ENCODE results near the gene NOXO1. TPM values are rescaled to one million over a fixed set of nuclear protein-coding genes. Genes with fewer than 3 reads are reported as not detected.

Gene NOXO1
- polyA plus RNA-seq, 1 of the 3 experiments (the other 2 are of a cell fraction): 0.21 TPM

GRCh38 chr16:2030036-2030435 is 48.8 kb upstream of the NOXO1 start:
- Histone ChIP-seq H3K9me3 (no peaks in the 10 kb centered on the region), H3K9ac (no peak overlapping the region), H3K4me1 (ENCODE audit: control insufficient read depth in 1 of 2, insufficient read depth in 2 of 2, low read depth in 1 of 2, low read length in 1 of 2) (peaks cover 25 to 35% of the 10 kb centered on the region in 2 experiments; a peak in 3 of 4 replicates), H3K36me3 (replicated peaks in 1 of 2; ENCODE audit: control insufficient read depth in 1 of 2, insufficient read depth in 2 of 2, low read length in 1 of 2) (peaks cover 0 to 6% of the 10 kb centered on the region in 2 experiments), H3F3A (replicated peaks; ENCODE audit: insufficient read depth) (peaks cover 7% of the 10 kb centered on the region), H2AFZ (ENCODE audit: low read depth) (no peak overlapping the region), H3K79me2 (ENCODE audit: insufficient read depth) (peaks cover 27% of the 10 kb centered on the region; the same call in 1 of the 2 replicates), H3K27me3 (ENCODE audit: insufficient read depth) (no peaks in the 10 kb centered on the region), H4K20me1 (ENCODE audit: insufficient read depth) (peaks cover 8% of the 10 kb centered on the region; the same call in 1 of the 2 replicates), H3K9me2 (no peaks in the 10 kb centered on the region), H3K4me2 (no peak overlapping the region), H3K4me3 (ENCODE audit: low read depth in 2 of 2, low read length in 1 of 2) (no peak overlapping the region), H3K27ac (ENCODE audit: low read depth in 2 of 2, low read length in 1 of 2) (no peak overlapping the region)
- DNase-seq: no peak
- POLR2A ChIA-PET: interaction anchor here (0.6 kb wide), 1 partner anchor 12 kb away, joined by 3 read pairs; no protein-coding TSS in a partner anchor
- CTCF ChIA-PET: interaction anchor here (1.2 kb wide), 1 partner anchor 10 kb away, joined by 3 read pairs; no protein-coding TSS in a partner anchor
- 82% methylated on average over 8 of the region's 11 CpGs for WGBS (ENCODE audit: low lambda C conversion rate)
- TF ChIP-seq IRF3 (IDR thresholded peaks at IDR 0.05; ENCODE audit: low read depth, low read length) (no peak), JUND (IDR thresholded peaks at IDR 0.05) (no peak), TCF12 (IDR thresholded peaks at IDR 0.05) (no peak), CTCF (IDR thresholded peaks at IDR 0.05) (no peak), ELF1 (IDR thresholded peaks at IDR 0.05) (no peak), RXRA (IDR thresholded peaks at IDR 0.05; ENCODE audit: borderline replicate concordance, low read depth) (no peak), NRF1 (IDR thresholded peaks at IDR 0.05; ENCODE audit: low read depth, low read length) (no peak), YY1 (IDR thresholded peaks at IDR 0.05; ENCODE audit: low read depth) (no peak), SMC3 (IDR thresholded peaks at IDR 0.05; ENCODE audit: low read depth, low read length) (no peak), RCOR1 (IDR thresholded peaks at IDR 0.05; ENCODE audit: low read length) (no peak), TAF1 (IDR thresholded peaks at IDR 0.05; ENCODE audit: borderline replicate concordance, low read depth, low read length) (no peak), TEAD4 (IDR thresholded peaks at IDR 0.05; ENCODE audit: borderline replicate concordance, insufficient read depth) (no peak), MAX (IDR thresholded peaks at IDR 0.05; ENCODE audit: low read depth) (no peak), POLR2AphosphoS5 (IDR thresholded peaks at IDR 0.05; ENCODE audit: low read depth, low read length) (no peak), EZH2phosphoT487 (IDR thresholded peaks at IDR 0.05; ENCODE audit: borderline replicate concordance, low read depth) (no peak), EP300 (IDR thresholded peaks at IDR 0.05; ENCODE audit: borderline replicate concordance in 1 of 2, low read depth in 1 of 2, low read length in 1 of 2) (no peak), ZBTB33 (IDR thresholded peaks at IDR 0.05; ENCODE audit: borderline replicate concordance, low read depth) (no peak), SIN3A (IDR thresholded peaks at IDR 0.05; ENCODE audit: borderline replicate concordance, low read depth, low read length) (no peak), PBX3 (IDR thresholded peaks at IDR 0.05) (no peak)
